NK-92 treated with Interleukin-12 subunit alpha and Interleukin-12 subunit beta, amount 100 ng/mL, for 24 hours (cell line): ENCODE data around the gene CNTRL.
"Not testable (repeated sequence)": the region's sequence is repeated elsewhere in the genome, so short reads cannot be mapped to it uniquely, and the experiment has no call there.

ENCODE experiments used
- DNase-seq: peaks from one replicate; lab custom pipeline; 2025; lab: John Stamatoyannopoulos, UW

CNTRL gene

GRCh38 chr9:121074370-121075250, at the start of gene CNTRL:
Gene CNTRL, plus strand, starts transcription at chr9:121074955. Its CDS starts 13,372 bp downstream, at chr9:121088327.
- DNase-seq = peak; percentile 81

GRCh38 chr9:121026260-121026691, 48.5 kb upstream of the CNTRL start:
- no peak for DNase-seq

GRCh38 chr9:121026768-121027167, 48.0 kb upstream of the CNTRL start:
- no peak for DNase-seq

- not testable (repeated sequence) for DNase-seq
These were observed 46.5 kb upstream of the CNTRL start for GRCh38 chr9:121028285-121028684.

GRCh38 chr9:121029469-121029868, 45.3 kb upstream of the CNTRL start:
- no peak for DNase-seq

GRCh38 chr9:121034529-121034928, 40.2 kb upstream of the CNTRL start:
- DNase-seq = no peak

- DNase-seq = peak; percentile 8
These were observed 39.0 kb upstream of the CNTRL start for GRCh38 chr9:121035717-121036116.

- no peak for DNase-seq
These were observed 36.4 kb upstream of the CNTRL start for GRCh38 chr9:121038362-121038761.

- DNase-seq = no peak
These were observed 36.0 kb upstream of the CNTRL start for GRCh38 chr9:121038804-121039203.

- DNase-seq = no peak
These were observed 26.6 kb upstream of the CNTRL start for GRCh38 chr9:121048175-121048574.

GRCh38 chr9:121048618-121049017, 26.1 kb upstream of the CNTRL start:
- no peak for DNase-seq

- DNase-seq = no peak
These were observed 24.4 kb upstream of the CNTRL start, which contains the start of gene C5 for GRCh38 chr9:121050128-121050988. Gene C5, minus strand, starts transcription at chr9:121050275. Its CDS starts 29 bp downstream, at chr9:121050246.

- no peak for DNase-seq
These were observed 21.2 kb upstream of the CNTRL start for GRCh38 chr9:121053544-121053943.

- no peak for DNase-seq
These were observed 19.1 kb upstream of the CNTRL start for GRCh38 chr9:121055642-121056143.

GRCh38 chr9:121057821-121058220, 16.9 kb upstream of the CNTRL start:
- no peak for DNase-seq

- DNase-seq = no peak
These were observed 15.2 kb upstream of the CNTRL start for GRCh38 chr9:121059513-121059912.

GRCh38 chr9:121059998-121060636, 14.6 kb upstream of the CNTRL start:
- no peak for DNase-seq

GRCh38 chr9:121066850-121067249, 7.9 kb upstream of the CNTRL start:
- no peak for DNase-seq

- no peak for DNase-seq
These were observed 7.1 kb upstream of the CNTRL start for GRCh38 chr9:121067640-121068039.

- DNase-seq = no peak
These were observed 5.4 kb upstream of the CNTRL start for GRCh38 chr9:121069396-121069795.

- DNase-seq = no peak
These were observed 3.4 kb upstream of the CNTRL start for GRCh38 chr9:121071370-121071755.
